Measurements from ENCODE around the gene DBP.
A peak's percentile ranks its signal among the peaks of the same experiment; 100 is the strongest.
"Not testable (repeated sequence)": the region's sequence is repeated elsewhere in the genome, so short reads cannot be mapped to it uniquely, and the experiment has no call there.

Gene DBP, protein sequence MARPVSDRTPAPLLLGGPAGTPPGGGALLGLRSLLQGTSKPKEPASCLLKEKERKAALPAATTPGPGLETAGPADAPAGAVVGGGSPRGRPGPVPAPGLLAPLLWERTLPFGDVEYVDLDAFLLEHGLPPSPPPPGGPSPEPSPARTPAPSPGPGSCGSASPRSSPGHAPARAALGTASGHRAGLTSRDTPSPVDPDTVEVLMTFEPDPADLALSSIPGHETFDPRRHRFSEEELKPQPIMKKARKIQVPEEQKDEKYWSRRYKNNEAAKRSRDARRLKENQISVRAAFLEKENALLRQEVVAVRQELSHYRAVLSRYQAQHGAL

DNA sequence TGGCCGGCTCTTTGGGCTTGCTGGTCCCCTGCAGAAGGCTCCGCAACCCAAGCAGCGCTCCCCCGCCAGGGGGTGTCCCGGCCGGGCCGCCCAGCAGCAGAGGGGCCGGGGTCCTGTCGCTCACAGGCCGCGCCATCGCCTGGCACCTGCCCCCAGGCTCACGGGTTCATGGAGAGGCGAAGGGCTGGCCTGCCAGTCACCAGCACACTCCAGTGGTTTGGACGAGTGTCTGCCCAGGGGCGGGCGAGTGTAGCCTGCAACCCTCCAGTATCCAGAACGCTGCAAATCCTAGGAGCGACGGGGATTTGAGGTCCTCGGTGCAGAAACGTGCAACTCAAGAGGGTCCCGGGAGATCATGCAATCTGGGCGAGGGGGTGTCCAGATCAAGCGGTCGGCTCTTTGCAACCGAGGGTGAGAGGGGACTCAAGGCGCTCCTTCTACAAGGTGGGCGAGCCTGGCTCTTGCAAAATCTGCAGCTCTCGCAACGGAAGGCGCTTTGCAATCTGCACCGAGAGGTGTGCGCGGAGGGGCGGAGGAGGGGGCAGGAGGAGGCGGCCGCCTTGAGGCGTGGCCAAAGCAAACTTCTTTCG lies at the start of gene DBP:
DBP (minus strand) TSS at position 521 of the 590 bp plus-strand sequence; CDS start at position 136, 385 bp downstream.
- DNase-seq, result peak; percentile 44

DNA sequence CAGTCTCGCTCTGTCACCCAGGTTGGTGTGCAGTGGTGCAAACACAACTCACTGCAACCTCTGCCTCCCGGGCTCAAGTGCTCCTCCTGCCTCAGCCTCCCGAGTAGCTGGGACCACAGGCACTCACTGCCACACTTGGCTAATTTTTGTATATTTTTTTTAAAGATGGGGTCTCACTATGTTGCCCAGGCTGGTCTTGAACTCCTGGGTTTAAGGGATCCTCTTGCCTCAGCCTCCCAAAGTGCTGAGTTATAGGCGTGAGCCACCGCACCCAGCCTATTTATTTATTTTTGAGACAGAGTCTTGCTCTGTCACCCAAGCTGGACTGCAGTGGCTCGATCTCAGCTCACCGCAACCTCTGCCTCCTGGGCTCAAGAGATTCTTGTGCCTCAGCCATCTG lies 49.5 kb upstream of the DBP start:
- not testable (repeated sequence) for DNase-seq

DNA sequence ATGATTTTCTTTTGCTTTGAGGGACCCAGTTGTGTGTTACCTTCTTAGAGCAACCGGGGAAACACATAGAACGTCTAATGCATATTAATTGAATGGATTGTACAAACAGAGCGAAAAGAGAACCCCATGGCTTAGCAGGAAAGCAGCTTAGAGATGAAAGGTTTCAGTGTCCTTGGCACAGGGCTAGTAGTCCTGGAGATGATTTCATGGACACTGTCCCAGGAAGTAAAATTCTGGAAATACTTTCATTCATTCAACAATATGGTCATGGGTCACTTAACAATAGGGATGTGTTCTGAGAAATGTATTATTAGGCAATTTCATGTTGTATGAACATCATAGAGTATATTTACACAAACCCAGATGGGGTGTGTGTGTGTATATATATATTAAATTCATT lies 48.9 kb upstream of the DBP start:
- DNase-seq, result no peak

DNA sequence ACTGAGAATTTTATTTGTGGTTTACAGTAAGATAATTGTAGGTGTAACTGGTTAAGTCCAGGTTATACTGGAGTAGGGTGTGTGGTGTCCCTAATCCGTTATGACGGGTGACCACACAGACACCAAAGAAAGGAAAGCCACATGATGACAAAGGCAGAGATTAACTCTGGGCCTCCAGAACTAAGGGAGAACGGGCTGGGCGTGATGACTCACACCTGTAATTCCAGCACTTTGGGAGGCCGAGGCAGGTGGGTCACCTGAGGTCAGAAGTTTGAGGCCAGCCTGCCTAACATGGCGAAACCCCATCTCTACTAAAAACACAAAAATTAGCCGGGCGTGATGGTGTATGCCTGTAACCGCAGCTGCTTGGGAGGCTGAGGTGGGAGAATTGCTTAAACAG lies 48.4 kb upstream of the DBP start:
- DNase-seq, result no peak

DNA sequence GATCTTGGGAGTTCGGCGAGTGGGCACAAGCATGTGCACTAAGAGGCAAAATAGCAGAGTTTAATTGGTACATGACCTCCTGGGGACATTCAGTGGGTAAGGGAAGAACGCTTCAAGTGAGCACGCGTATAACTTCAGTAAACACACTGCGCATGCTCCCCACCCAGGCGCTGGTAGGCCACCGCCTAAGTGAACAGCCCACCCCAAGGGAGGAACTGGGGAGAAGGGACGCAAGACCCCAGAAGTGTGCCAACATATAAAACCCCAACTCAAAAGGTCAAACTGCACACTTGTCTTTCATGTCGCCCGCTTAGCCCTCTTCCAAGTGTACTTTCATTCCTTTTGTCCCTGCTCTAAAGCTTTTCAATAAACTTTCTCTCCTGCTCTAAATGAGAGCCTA lies 46.2 kb upstream of the DBP start:
- peak; percentile 58 for DNase-seq

DNA sequence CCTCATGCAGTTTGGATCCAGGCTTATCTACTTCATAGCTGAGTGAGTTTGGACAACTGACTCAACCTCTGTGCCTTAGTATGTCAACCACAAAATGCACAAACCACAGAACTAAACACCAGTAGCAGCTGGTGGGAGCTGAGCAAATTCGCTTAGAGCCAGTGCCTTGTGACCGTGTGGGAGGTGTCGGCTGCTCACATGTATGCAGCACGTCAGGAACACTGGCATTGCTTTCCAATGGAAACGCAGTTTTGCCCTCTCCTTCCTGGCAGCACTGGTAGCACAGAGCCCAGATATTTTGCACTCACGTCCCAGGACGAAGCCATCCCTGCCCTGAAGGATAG lies 43.9 kb upstream of the DBP start:
- DNase-seq, result no peak

DNA sequence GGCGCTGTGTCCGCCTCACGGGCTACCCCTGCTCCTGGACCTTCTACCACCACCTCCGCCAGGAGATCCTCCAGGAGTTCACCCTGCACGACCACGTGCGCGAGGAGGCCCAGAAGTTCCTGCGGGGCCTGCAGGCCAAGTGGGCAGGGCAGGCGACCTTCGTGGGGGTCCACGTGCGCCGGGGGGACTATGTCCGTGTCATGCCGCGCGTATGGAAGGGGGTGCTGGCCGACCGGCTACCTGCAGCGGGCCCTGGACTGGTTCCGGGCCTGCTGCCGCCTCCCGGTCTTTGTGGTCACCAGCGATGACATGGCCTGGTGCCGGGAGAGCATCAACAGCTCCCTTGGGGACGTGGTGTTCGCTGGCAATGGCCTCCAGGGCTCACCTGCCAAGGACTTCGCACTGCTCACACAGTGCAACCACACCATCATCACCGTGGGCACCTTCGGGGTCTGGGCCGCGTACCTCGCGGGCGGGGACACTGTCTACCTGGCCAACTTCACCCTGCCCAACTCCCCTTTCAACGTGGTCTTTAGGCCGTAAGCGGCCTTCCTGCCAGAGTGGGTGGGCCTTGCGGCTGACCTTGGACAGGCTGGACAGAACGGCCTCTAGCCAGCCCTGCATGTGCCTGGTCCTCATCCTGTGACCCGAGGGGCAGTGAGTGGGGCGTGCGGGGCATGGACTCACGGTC lies 43.4 kb upstream of the DBP start:
- DNase-seq, result no peak

DNA sequence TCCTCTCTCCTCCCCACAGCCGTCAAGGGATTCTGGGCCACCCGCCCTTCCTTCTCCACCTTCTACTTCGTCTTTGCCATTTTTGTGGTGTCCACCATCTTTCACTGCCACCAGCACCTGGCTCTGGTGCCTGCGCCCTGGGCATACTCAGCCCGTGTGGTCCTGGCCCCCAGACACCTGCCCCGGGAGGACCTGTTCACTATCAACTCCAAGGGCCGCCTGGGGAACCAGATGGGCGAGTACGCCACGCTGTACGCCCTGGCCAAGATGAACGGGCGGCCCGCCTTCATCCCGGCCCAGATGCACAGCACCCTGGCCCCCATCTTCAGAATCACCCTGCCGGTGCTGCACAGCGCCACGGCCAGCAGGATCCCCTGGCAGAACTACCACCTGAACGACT lies 42.8 kb upstream of the DBP start:
- not testable (repeated sequence) for DNase-seq

DNA sequence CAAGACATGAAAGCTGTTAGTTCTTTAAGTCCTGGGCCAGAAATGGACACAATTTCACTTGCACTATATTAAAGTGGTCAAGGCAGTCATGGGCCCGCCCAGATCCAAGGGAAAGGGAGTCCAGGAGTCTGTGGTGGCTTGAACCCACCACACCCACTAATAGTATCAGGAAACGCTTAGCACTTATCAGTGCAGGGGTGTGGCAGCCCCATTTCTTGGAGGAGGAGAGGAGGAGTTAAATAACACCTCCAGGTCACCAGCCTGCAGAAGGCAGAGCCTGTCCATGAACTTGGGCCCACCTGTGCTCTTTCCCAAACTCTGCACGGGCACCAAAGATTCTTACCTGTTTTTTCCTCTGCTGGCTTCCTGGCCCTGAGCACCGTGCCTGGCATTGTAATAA lies 41.0 kb upstream of the DBP start:
- DNase-seq, result no peak

DNA sequence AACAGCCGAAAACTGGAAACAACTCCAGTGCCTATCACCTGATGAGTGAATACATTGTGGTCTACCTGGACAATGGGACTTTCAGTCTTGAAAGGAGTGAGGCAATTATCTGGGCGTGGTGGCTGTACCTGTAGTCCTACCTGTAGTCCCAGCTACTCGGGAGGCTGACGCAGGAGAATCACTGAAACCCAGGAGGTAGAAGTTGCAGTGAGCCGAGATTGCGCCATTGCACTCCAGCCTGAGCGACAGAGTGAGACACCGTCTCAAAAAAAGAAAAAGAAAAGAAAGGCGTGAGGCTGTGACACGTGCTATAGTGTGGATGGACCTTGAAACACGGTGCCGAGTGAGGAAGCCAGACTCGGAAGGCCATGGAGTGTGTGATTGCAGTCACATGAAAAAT lies 39.7 kb upstream of the DBP start:
- no peak for DNase-seq

DNA sequence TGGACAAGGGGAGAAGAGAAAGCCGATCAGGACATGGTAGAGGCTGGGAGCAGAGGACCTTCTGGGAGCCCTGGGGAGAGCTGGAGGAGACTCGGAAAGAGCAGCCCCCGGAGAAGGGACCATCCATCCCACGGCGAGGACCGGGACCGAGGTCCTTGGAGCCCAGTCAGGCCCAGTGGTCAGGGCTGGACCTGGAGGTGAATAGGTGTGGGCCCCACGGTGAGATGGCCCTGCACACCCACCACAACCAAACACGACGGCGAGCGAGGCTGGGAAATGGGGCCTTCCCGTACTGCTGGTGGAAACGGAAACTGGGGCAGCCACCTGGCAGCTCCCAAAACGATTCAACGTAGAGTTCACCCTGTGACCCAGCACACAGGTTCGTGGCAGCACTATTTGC lies 39.3 kb upstream of the DBP start:
- no peak for DNase-seq

DNA sequence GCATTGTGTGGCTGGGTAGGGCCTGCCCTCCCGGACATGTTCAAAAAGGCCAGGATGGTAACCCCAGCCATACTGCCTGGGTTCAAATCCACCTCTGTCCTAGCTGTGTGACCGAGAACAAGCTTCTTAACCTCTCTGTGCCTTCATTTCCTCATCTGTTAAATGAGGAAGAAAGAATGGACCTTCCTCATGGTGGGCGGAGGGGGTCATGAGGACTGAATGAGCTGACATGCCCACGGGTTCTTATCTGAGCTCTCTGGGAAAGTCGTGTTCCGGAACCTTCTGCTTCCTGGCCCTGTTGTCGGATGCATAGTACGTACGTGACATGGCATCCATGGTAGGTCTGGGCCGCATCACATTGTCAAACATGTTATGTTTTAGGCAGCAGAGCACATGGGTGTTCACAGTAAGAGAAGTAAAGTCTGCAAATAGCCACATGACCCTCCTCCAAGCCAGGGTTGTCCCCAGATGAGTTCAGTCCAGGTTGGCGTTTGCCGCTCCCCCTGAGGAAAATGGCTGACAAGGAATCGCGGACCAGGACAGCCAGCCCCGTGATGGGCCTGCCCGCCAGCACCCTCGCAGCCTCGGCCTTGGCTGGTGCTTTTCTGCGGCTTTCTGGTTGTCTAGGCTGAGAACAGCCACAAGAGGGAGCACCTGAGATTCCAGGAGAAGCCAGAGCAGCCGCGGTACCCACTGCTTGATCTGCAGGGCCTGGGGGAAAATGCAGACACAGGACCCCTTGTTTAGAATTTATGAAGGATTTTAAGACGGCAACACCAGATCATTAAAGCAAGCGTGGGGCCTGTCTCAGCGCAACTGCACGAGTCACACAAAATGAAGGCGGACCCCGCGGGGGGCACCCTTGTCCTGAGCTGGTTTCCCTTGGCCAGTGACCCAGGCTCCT lies 38.0 kb upstream of the DBP start:
- DNase-seq, result peak; percentile 83

DNA sequence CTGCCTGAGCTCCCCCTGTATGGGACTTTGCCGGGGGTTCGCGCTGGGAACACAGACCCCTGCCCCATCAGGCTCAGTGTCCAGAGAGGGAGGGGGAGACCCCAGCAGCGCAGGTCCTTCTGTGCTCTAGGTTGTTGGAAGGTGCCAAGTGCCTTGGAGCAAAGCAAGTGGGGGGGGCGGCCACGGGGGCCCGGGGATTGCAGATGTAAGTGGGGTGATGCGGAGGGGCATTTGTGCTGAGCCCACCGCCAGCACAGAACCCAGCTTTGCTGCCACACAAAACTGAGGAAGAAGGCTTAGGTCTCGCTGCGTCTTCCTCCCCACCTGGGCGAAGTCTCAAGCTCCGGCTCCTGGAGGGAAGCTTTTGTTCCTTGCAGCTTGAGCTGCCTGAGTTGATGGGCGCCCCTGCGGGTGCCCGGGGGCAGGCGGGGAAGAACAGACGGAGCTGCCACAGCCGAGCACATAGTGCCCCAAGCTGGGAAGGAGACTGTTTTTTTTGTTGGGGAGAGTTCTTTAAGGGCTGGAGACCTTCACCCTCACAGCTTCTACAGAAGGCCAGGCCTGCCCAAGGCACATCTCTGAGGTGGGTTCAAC lies 37.1 kb upstream of the DBP start:
- no peak for DNase-seq

DNA sequence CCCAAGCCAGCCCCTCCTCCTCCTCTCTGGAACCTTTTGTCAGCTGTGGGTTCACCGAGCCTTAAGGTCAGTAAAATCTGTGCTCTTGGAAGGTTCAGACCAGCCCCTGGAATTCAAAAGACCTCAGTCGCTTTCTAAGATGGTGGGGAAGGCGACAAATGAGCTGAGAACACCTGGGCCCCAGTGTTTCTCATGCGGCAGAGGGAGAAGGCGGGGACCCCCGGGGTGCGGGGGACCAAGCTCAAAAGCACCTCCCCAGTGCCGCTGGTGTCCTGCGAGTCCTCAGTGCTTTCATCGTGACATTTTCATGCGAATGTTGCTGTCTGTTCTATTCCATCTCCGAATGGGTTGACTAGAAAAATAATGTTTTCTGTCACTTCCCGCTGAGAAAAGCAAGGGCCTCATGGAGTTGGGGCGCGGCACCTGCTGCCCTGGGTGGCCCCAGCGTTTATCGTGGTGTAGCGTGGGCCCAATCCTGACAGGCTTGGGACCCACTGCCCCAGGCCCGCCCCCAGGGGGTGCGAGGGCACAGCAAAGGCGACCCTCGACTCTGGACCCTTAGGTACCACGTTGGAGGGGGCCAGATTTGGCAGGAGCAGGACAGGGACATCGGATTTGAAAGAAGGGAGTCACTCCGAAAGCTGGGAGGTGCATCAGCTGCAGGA lies 36.4 kb upstream of the DBP start:
- DNase-seq, result no peak

DNA sequence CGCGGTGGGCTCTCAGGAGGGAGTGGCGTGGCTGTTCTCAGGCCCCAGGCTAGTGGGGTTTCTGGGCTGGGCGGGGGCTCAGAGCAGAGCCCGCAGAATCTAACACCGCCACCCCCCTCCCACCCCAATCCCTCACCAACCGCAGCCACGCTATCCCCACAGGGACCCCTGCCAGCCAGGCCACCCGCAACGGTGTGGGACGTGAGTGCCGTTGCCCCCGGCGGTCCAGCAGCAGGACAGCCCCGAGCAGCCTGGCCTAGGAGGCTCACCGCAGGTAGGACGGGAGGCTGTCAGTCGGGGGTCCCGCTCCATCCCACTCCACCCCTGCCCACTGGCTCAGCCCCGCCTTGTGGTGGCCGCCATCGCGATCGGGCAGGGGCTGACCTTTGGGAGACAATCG lies 35.8 kb upstream of the DBP start, which contains the start of gene NTN5:
NTN5 (minus strand) TSS at position 24 of the 400 bp plus-strand sequence. CDS start 2,031 bp downstream, outside the sequence.
- DNase-seq, result no peak

DNA sequence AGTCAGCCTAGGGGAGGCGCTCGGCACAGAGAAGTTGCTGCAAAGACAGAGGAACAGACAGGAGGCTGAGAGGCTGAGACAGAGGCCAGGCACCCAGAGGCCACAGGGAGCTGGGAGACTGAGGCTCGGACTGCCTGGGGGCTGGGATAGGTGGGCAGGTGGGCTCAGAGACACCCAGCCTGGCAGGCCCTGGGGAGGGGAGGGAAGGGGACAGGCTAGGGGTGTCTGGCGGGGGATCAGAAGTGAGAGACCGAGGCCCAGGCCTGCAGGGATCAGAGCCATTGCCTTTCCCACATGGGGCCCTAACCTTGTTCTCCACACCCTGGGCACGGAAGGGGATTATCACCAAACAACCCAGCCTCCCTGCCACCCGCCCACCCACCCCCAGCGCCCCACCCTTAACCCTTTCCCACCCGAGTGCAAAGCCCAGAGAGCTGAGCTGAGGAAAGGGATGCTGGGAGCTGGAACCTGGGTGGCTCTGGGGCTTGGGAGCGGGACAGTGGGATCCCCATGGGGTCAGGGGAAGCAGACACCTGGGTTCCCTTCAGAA lies 34.3 kb upstream of the DBP start:
- no peak for DNase-seq

DNA sequence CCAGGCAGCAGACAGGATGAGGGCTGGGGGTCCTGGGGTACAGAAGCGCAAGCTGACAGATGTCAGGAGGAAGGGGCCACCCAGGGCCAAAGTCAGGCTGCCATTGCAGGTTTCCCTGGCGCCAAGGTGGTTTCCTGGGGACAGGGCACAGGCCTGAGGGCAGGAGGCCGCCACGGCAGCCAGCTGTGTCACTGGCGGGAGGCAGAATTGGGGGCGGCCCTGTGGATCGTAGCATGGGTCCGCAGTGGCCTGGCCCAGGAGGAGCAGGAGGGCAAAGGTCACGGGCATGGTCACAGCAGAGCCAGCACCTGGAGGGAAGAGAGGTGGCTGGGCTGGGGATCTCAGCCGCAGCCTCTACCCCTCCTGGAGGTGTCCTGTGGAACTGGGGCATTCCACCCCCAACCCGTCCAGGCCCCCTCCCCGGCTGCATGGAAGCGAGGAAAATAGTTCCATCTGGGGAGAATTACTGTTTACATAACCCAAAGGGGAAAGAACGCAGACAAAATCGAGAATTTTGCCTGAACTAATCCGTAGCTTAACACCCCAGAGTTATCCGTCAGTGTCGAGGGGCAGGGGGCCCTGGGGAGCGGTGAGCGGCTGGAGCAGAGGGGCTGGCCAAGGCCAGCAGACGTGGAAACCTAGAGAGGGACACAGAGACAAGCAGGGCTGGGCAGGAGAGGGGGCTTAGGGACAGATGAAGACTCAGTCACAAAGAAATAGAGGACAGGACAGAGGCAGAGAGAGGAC lies 33.7 kb upstream of the DBP start:
- DNase-seq, result no peak

DNA sequence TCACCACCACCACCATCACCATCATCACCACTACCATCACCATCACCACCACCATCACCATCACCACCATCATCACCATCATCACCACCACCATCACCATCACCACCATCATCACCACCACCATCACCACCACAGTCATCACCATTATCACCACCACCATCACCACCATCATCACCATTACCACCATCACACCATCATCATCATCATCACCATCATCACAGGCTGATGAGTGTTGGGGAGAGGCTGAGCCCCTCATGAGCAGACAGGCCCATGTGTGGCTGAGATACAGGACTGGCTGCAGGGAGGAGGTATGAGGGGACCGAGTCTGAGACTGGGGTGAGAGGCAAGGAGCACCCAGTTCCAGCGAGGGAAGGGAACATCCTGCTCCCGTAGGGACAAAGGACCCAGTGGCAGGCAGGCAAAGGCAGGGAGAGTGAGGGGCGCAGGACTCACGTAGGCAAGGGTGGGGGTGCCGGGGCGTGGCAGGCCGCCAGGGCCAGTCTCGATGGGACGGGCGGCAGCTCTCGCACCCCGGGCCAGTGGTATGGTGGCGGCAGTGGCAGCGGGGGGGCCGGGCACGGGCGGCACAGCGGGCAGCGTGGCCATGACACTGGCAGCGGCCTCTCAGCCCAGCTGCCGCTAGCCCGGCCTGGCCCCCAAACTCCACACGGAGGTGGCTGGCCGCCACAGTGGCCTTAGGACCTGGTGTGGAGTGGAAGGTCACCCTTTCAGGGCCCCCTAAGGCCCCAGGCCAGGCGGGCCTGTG lies 32.9 kb upstream of the DBP start:
- DNase-seq, result no peak

DNA sequence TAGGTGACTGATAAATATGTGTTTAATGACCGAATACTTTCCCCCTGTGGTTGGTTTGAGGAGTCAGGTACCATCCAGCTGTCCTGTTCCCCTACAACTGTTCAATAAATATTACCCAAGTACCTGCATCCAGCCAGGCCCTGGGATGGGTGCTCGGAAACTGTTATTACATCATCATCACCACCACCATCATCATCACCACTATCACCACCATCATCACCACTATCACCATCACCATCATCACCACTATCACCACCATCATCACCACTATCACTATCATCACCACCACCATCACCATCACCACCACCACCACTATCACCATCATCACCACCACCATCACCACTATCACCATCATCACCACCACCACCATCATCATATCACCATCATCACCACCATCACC lies 31.6 kb upstream of the DBP start:
- DNase-seq, result no peak

DNA sequence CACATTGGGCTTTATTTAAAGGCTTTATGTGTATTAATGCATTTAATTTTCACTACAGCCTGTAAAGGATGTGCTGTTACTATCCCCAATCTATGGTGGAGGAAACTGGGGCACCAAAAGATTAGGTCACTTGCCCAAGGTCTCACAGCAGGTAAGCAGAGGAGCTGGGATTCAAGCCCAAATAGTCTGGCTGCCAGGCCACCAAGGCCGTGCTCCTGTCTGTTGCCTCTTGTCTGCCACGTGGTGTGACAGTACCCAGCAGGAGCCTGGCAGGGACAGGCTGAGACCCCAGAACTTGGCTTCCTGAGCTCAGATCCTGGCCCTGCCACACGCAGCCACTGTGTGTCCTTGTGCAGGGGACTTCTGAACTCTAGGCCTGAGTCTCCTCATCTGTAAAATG lies 31.2 kb upstream of the DBP start:
- DNase-seq, result no peak
